PC-9 (cell line): Measurements from ENCODE around the gene CHRNA4. TPM values are rescaled to one million over a fixed set of nuclear protein-coding genes. Genes with fewer than 3 reads are reported as not detected.

Source experiments
- BruUV-seq: library from RNA; stranded (reverse); fragments of 400-500 nt; replicated peaks from 2 replicates; lab custom pipeline; 2021; lab: Mats Ljungman, UMichigan
- CTCF ChIA-PET: fragments of 300-600 bp; sonication (Branson Sonifier 250); formaldehyde crosslinking; loops from one replicate; lab custom pipeline; 2022; ENCODE audit warnings: antibody characterized with exemption; lab: Charles Lee
- POLR2A ChIA-PET: fragments of 300-600 bp; sonication (Branson Sonifier 250); formaldehyde crosslinking; loops from one replicate; lab custom pipeline; 2022; ENCODE audit warnings: antibody characterized with exemption; ENCODE audit not compliant: unreplicated experiment; lab: Charles Lee
- DNase-seq, 2 experiments: peaks; one replicate each; pipeline versions ENCODE4 v3.0.0 to v3.0.0-alpha.2; 2015 to 2022; ENCODE audit warnings: mixed read lengths in 1 of 2
- H2AFZ ChIP-seq: fragments of 200-600 bp; sonication (generic); 2 replicates; pipeline ENCODE4 v1.8.1; 2017; ENCODE audit warnings: antibody characterized with exemption
- H3F3A ChIP-seq: fragments of 200-600 bp; sonication (generic); 2 replicates; pipeline ENCODE4 v1.8.1; 2017; ENCODE audit warnings: antibody characterized with exemption, mild to moderate bottlenecking, low read depth; ENCODE audit not compliant: insufficient read depth
- H3K27ac ChIP-seq: fragments of 200-600 bp; sonication (generic); 2 replicates; pipeline ENCODE4 v1.6.1; 2016; ENCODE audit warnings: mixed run types
- H3K27me3 ChIP-seq: fragments of 200-600 bp; sonication (generic); 2 replicates; pipeline ENCODE4 v1.6.1; 2016; ENCODE audit warnings: low read depth, mixed run types; ENCODE audit not compliant: insufficient read depth
- H3K36me3 ChIP-seq: fragments of 200-600 bp; sonication (generic); 2 replicates; pipeline ENCODE4 v1.6.1; 2016; ENCODE audit warnings: low read depth, mixed run types
- H3K4me1 ChIP-seq: fragments of 200-600 bp; sonication (generic); replicated peaks from 2 replicates; pipeline ENCODE4 v1.6.1; 2016; ENCODE audit warnings: mixed run types; ENCODE audit not compliant: insufficient read depth
- H3K4me2 ChIP-seq: fragments of 200-600 bp; sonication (generic); 2 replicates; pipeline ENCODE4 v1.6.1; 2017; ENCODE audit warnings: mixed run types
- H3K4me3 ChIP-seq: fragments of 200-600 bp; sonication (generic); 2 replicates; pipeline ENCODE4 v1.6.1; 2016; ENCODE audit warnings: mixed run types
- H3K79me2 ChIP-seq: fragments of 200-600 bp; sonication (generic); 2 replicates; pipeline ENCODE4 v1.6.1; 2017; ENCODE audit warnings: low read depth, mixed run types
- H3K9me2 ChIP-seq: fragments of 200-600 bp; sonication (generic); 2 replicates; pipeline ENCODE4 v1.8.1; 2017; ENCODE audit warnings: mild to moderate bottlenecking; ENCODE audit not compliant: insufficient read depth
- H3K9me3 ChIP-seq: fragments of 200-600 bp; sonication (generic); 2 replicates; pipeline ENCODE4 v1.8.1; 2016; ENCODE audit warnings: low read depth; ENCODE audit not compliant: insufficient read depth
- H4K20me1 ChIP-seq: fragments of 200-600 bp; sonication (generic); 2 replicates; pipeline ENCODE4 v1.8.1; 2017; ENCODE audit not compliant: insufficient read depth
- EZH2 ChIP-seq: fragments of 200-600 bp; sonication (generic); IDR thresholded peaks from 2 replicates; pipeline ENCODE4 v1.8.0; 2017; ENCODE audit warnings: antibody characterized with exemption, low read depth
- intact Hi-C: fragments of 100-400 bp; cut with micrococcal nuclease; formaldehyde crosslinking; loops from one replicate; pipeline ENCODE4 v1.10.0; 2022; ENCODE audit not compliant: unreplicated experiment
- total RNA-seq: library from RNA; stranded (reverse); gene quantifications from 2 replicates; pipeline ENCODE4 v1.2.3, GENCODE V29; 2021
- TF ChIP-seq, protein P1 (sequence below): fragments of 200-600 bp; sonication (generic); conservative IDR thresholded peaks from 2 replicates; pipeline ENCODE4 v1.6.1; 2017; ENCODE audit warnings: mixed run types, antibody characterized with exemption, mild to moderate bottlenecking, moderate library complexity

CHRNA4 gene
- total RNA-seq, 1 experiment from 2014 or later, result not detected

DNA sequence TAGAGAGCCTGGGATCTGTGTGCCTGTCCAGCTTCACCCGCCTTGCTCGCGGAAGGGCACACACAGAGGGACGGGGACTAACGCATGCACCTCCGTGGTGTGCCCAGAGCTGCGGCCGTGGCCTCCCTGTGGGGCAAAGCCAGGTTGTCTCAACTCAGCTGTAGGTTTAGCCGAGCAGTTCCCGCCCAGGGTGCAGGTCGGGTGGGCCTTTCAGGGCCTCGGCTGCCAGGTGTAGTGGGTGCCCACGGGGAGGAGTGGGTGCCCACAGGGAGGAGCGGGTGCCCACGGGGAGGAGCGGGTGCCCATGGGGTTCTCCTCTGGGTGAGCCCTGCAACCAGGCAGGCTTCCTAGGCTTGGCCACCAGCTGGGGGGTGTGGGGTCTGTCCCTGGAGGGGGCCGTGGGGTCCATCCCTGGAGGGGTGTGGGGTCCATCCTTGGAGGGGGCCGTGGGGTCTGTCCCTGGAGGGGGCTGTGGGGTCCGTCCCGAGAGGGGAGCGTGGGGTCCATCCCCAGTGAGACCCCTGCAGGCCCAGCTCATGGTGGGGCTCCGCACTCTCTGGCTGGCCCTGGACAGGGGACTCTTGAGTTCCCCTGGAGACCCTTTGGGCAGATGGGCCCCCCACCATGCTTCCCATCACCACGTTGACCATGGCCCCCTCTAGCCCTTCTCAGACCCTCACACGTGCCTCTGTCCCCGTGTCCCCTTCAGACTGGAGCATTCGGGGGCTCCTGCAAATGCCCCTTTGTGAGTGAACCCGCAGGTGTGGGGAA, 37.8 kb upstream of the CHRNA4 start:
- H3K4me1 ChIP-seq, result no peaks in the 10 kb centered on the region
- intact Hi-C loops, result no loop called here
- no peaks in the 10 kb centered on the region for H3K79me2 ChIP-seq
- no peak for DNase-seq
- peaks cover 98% of the 10 kb centered on the region for H3K27me3 ChIP-seq
- no peak overlapping the region for H3K4me2 ChIP-seq
- no TSS peak for BruUV-seq
- H3K36me3 ChIP-seq, result no peaks in the 10 kb centered on the region
- no peak for TF ChIP-seq EZH2
- TF ChIP-seq, protein P1, sequence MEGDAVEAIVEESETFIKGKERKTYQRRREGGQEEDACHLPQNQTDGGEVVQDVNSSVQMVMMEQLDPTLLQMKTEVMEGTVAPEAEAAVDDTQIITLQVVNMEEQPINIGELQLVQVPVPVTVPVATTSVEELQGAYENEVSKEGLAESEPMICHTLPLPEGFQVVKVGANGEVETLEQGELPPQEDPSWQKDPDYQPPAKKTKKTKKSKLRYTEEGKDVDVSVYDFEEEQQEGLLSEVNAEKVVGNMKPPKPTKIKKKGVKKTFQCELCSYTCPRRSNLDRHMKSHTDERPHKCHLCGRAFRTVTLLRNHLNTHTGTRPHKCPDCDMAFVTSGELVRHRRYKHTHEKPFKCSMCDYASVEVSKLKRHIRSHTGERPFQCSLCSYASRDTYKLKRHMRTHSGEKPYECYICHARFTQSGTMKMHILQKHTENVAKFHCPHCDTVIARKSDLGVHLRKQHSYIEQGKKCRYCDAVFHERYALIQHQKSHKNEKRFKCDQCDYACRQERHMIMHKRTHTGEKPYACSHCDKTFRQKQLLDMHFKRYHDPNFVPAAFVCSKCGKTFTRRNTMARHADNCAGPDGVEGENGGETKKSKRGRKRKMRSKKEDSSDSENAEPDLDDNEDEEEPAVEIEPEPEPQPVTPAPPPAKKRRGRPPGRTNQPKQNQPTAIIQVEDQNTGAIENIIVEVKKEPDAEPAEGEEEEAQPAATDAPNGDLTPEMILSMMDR, result no peak
- no peak overlapping the region for H2AFZ ChIP-seq
- H3K9me3 ChIP-seq, result no peaks in the 10 kb centered on the region
- H3F3A ChIP-seq, result no peaks in the 10 kb centered on the region
- no peak overlapping the region for H3K27ac ChIP-seq
- 0 out of 2 replicates have a peak, but pooled peaks cover 11% of the 10 kb centered on the region for H4K20me1 ChIP-seq
- no peaks in the 10 kb centered on the region for H3K9me2 ChIP-seq
- POLR2A ChIA-PET, result no interaction called here
- CTCF ChIA-PET, result interaction anchor here (0.7 kb wide), 1 partner anchor 57 kb away, joined by 3 read pairs; no protein-coding TSS in a partner anchor
- no peak overlapping the region for H3K4me3 ChIP-seq

- no peaks in the 10 kb centered on the region for H3K79me2 ChIP-seq
- 0 out of 2 replicates have a peak, but pooled peaks cover 10% of the 10 kb centered on the region for H4K20me1 ChIP-seq
- POLR2A ChIA-PET, result no interaction called here
- no peaks in the 10 kb centered on the region for H3F3A ChIP-seq
- H3K9me2 ChIP-seq, result no peaks in the 10 kb centered on the region
- CTCF ChIA-PET, result interaction anchor here (0.7 kb wide), 1 partner anchor 56 kb away, joined by 3 read pairs; no protein-coding TSS in a partner anchor
- no peak for TF ChIP-seq EZH2
- TF ChIP-seq, protein P1, result no peak
- intact Hi-C loops, result no loop called here
- no peak overlapping the region for H2AFZ ChIP-seq
- peaks cover 99% of the 10 kb centered on the region for H3K27me3 ChIP-seq
- DNase-seq, result no peak
- H3K9me3 ChIP-seq, result no peaks in the 10 kb centered on the region
- no peaks in the 10 kb centered on the region for H3K4me1 ChIP-seq
- BruUV-seq, result no TSS peak
- H3K4me3 ChIP-seq, result no peak overlapping the region
- no peak overlapping the region for H3K27ac ChIP-seq
- no peaks in the 10 kb centered on the region for H3K36me3 ChIP-seq
- no peak overlapping the region for H3K4me2 ChIP-seq
Observed at GRCh38 chr20:63397946-63398450, 36.8 kb upstream of the CHRNA4 start.

- H3K27me3 ChIP-seq, result peaks cover 100% of the 10 kb centered on the region
- BruUV-seq, result no TSS peak
- H3K4me3 ChIP-seq, result no peak overlapping the region
- CTCF ChIA-PET, result no interaction called here
- no peaks in the 10 kb centered on the region for H3K36me3 ChIP-seq
- no peaks in the 10 kb centered on the region for H3F3A ChIP-seq
- intact Hi-C loops, result no loop called here
- DNase-seq, result no peak
- H3K79me2 ChIP-seq, result no peaks in the 10 kb centered on the region
- 0 out of 2 replicates have a peak, but pooled peaks cover 3% of the 10 kb centered on the region for H4K20me1 ChIP-seq
- no peaks in the 10 kb centered on the region for H3K9me3 ChIP-seq
- no peaks in the 10 kb centered on the region for H3K9me2 ChIP-seq
- POLR2A ChIA-PET, result no interaction called here
- H3K4me1 ChIP-seq, result no peaks in the 10 kb centered on the region
- no peak overlapping the region for H2AFZ ChIP-seq
- H3K4me2 ChIP-seq, result no peak overlapping the region
- TF ChIP-seq EZH2, result no peak
- TF ChIP-seq, protein P1, result no peak
- no peak overlapping the region for H3K27ac ChIP-seq
Observed at GRCh38 chr20:63397155-63397843, 36.1 kb upstream of the CHRNA4 start.
